Measurements from ENCODE around the gene R3HDM2. TPM values are rescaled to one million over a fixed set of nuclear protein-coding genes. Genes with fewer than 3 reads are reported as not detected.
A peak's percentile ranks its signal among the peaks of the same experiment; 100 is the strongest.

The R3HDM2 gene
- total and polyA plus RNA-seq, 2 donors (not counting 1 experiment from before 2014, with no cell fraction given): 104 to 129 TPM

DNA sequence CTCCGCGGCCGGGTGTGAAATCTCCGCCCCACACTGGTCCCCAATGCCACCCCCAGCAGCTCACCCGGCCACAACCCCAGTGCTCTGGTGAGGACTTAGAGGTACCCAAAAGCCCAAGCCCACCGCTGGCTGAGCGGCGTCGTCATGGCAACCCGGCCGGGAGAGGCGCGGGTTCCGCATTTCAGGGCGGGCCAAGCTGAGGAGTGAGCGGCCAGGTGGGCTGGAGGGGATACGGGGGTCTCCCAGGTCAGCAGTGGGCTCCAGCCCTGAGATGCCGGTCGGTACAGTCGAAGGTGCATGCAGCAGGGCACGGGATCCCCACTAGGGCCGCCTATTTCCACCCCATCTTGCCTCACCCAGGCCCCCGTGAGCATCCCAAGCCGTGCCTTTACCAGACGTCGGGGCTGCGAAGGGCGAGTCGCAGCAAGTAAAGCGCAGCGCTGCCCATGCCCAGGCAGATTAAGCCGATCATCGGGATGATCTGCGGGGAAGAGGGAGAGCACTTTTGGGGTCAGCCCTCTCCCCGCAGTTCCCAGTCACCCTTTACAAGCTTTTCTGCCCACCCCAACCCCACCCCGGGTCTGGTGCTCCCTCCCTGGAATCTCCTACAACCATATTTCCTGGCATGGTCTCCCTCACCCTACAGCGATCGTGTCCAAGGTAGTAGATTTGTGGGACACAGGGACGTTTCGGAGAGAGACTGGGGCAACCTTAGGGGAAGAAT lies 194.5 kb downstream of the R3HDM2 start:
- ChIA-PET CTCF (interaction anchor here (12.1 to 31.1 kb wide), 2 partner anchors 8 to 20 kb away, joined by 360 to 838 read pairs; partner anchors contain the start of genes NXPH4 and SHMT2), POLR2A (interaction anchor here (9.2 to 11.2 kb wide), 2 partner anchors 12 to 22 kb away, joined by 89 to 110 read pairs; partner anchors contain the start of gene NXPH4)
- DNase-seq (peak; percentile 72), ATAC-seq (ENCODE audit: low read depth) (no peak)
- H2AFZ ChIP-seq (ENCODE audit: insufficient read depth, low read depth, low read length, poor library complexity, severe bottlenecking): no peak overlapping the region
- peaks cover 0 to 12% (median 0%) of the 10 kb centered on the region in 3 donors for H3K9me3 ChIP-seq (ENCODE audit: control extremely low read depth in 1 of 3, control insufficient read depth in 2 of 3, insufficient read depth in 1 of 3, low read length in 2 of 3)
- H3K79me2 ChIP-seq (ENCODE audit: control insufficient read depth, insufficient read depth, low read length): peaks cover 20% of the 10 kb centered on the region
- Mint-ChIP-seq H3K9me3 (ENCODE audit: insufficient read depth) (no peaks in the 10 kb centered on the region), H3K27me3 (peaks cover 12% of the 10 kb centered on the region), H3K4me3 (peak overlapping the region; percentile 87), H3K4me1 (peaks cover 91% of the 10 kb centered on the region), H3K27ac (peak overlapping the region; percentile 100)
- peaks cover 0 to 43% (median 17%) of the 10 kb centered on the region in 4 experiments for H3K27me3 ChIP-seq (replicated peaks in 1 of 4; ENCODE audit: control extremely low read depth in 1 of 4, control insufficient read depth in 3 of 4, insufficient read depth in 4 of 4, low read length in 3 of 4)
- H3K4me3 ChIP-seq (ENCODE audit: control extremely low read depth in 1 of 5, extremely low read depth in 1 of 5, insufficient read depth in 1 of 5, low read depth in 2 of 5, low read length in 4 of 5): peak overlapping the region in 3 of 5 experiments; percentile 3 to 15 (median 12)
- TF ChIP-seq, protein P1, sequence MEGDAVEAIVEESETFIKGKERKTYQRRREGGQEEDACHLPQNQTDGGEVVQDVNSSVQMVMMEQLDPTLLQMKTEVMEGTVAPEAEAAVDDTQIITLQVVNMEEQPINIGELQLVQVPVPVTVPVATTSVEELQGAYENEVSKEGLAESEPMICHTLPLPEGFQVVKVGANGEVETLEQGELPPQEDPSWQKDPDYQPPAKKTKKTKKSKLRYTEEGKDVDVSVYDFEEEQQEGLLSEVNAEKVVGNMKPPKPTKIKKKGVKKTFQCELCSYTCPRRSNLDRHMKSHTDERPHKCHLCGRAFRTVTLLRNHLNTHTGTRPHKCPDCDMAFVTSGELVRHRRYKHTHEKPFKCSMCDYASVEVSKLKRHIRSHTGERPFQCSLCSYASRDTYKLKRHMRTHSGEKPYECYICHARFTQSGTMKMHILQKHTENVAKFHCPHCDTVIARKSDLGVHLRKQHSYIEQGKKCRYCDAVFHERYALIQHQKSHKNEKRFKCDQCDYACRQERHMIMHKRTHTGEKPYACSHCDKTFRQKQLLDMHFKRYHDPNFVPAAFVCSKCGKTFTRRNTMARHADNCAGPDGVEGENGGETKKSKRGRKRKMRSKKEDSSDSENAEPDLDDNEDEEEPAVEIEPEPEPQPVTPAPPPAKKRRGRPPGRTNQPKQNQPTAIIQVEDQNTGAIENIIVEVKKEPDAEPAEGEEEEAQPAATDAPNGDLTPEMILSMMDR (IDR thresholded peaks at IDR 0.05): no peak
- TF ChIP-seq EZH2 (IDR thresholded peaks at IDR 0.05; ENCODE audit: borderline replicate concordance, insufficient read depth, low read depth, low read length, poor library complexity, severe bottlenecking): no peak
- H3K27ac ChIP-seq (ENCODE audit: low read length in 2 of 2): peak overlapping the region; percentile 86 to 88
- H3K4me1 ChIP-seq (ENCODE audit: control insufficient read depth in 2 of 2, insufficient read depth in 2 of 2, low read length in 2 of 2): peaks cover 72 to 89% of the 10 kb centered on the region in 2 donors
- H3K36me3 ChIP-seq (replicated peaks in 1 of 2; ENCODE audit: control extremely low read depth in 1 of 2, control insufficient read depth in 1 of 2, extremely low read depth in 1 of 2, insufficient read depth in 2 of 2, low read length in 1 of 2): peaks cover 0 to 31% of the 10 kb centered on the region in 2 experiments
- WGBS (ENCODE audit: insufficient coverage): 16% methylated on average over 31 of the region's 40 CpGs
- H3K9ac ChIP-seq (ENCODE audit: low read length): peak overlapping the region; percentile 6
- H4K20me1 ChIP-seq (ENCODE audit: control insufficient read depth, insufficient read depth, low read length, poor library complexity, severe bottlenecking): peaks cover 2% of the 10 kb centered on the region
- H3K4me2 ChIP-seq (replicated peaks; ENCODE audit: low read depth, low read length, poor library complexity, severe bottlenecking): peak overlapping the region; percentile 84
- intact Hi-C loops (cut with micrococcal nuclease): loop anchor here (10.0 kb wide), 1 partner anchor 482 kb away; the partner anchor contains the start of gene PRIM1

Data from B cell (primary cell).